HepG2 (cell line): ENCODE measurements around the gene ZFAND3. TPM values are rescaled to one million over a fixed set of nuclear protein-coding genes. Genes with fewer than 3 reads are reported as not detected.

Experiments used
- ATAC-seq: fragments of 200-7000 bp; cut with Tn5 transposase; 3 replicates; pipeline ENCODE4 v1.9.1; 2020; ENCODE audit warnings: mild to moderate bottlenecking, moderate library complexity
- BruUV-seq: library from RNA; stranded (reverse); fragments of 400-500 nt; replicated peaks from 2 replicates; lab custom pipeline; 2021; lab: Mats Ljungman, UMichigan
- CTCF ChIA-PET: fragments of 300-600 bp; formaldehyde crosslinking; extraction: SDS; loops from one replicate; lab custom pipeline; 2021; ENCODE audit warnings: low total read pairs, inconsistent platforms, low intra/inter-chr PET ratio; lab: Yijun Ruan, JAX
- POLR2A ChIA-PET: fragments of 350-600 bp; sonication (Branson Sonifier 250); formaldehyde crosslinking; loops from one replicate; lab custom pipeline; 2020; ENCODE audit warnings: antibody characterized with exemption, inconsistent platforms; lab: Yijun Ruan, JAX
- DNase-seq: peaks from one replicate; pipeline ENCODE4 v3.0.0-alpha.2; 2015; ENCODE audit warnings: low spot score
- FAIRE-seq: peaks from 3 replicates; lab custom pipeline; 2011; peaks lifted over from hg19 to GRCh38; lab: Jason Lieb, UNC
- H2AFZ ChIP-seq: one replicate; pipeline ENCODE4 v1.6.1; 2011; ENCODE audit warnings: low read length, inconsistent platforms
- H3K27ac ChIP-seq: fragments of 300-600 bp; 3 replicates; pipeline ENCODE4 v1.8.0; 2011; ENCODE audit warnings: mixed run types, mild to moderate bottlenecking, mixed read lengths, low read length, inconsistent platforms; ENCODE audit not compliant: insufficient read depth; ENCODE audit errors: extremely low read length
- H3K27me3 ChIP-seq, 2 experiments: fragments of 200-600 bp in 1 of 2; 2 replicates in 1 of 2; 3 replicates in 1 of 2; pipeline versions ENCODE4 v1.6.0 to v1.8.0; 2011; ENCODE audit warnings: low read length in 2 of 2, mild to moderate bottlenecking in 2 of 2, moderate library complexity in 2 of 2, inconsistent platforms in 1 of 2; ENCODE audit not compliant: insufficient read depth in 2 of 2, control insufficient read depth in 1 of 2
- H3K36me3 ChIP-seq, 2 experiments: fragments of 200-600 bp in 1 of 2; replicated peaks in 1 of 2; 2 replicates in 1 of 2; 3 replicates in 1 of 2; pipeline versions ENCODE4 v1.5.1 to v1.8.0; 2011; ENCODE audit warnings: low read length in 2 of 2, inconsistent platforms in 1 of 2; ENCODE audit not compliant: insufficient read depth in 2 of 2, control insufficient read depth in 1 of 2
- H3K4me1 ChIP-seq: 2 replicates; pipeline ENCODE4 v1.5.1; 2012; ENCODE audit warnings: low read length, inconsistent platforms; ENCODE audit not compliant: insufficient read depth
- H3K4me2 ChIP-seq: 2 replicates; pipeline ENCODE4 v1.6.0; 2011; ENCODE audit warnings: low read depth, low read length, inconsistent platforms
- H3K4me3 ChIP-seq, 3 experiments: fragments of 200-600 bp in 1 of 3; sonication (generic), shearing (Covaris generic) in 1 of 3; replicated peaks in 1 of 3; 2 replicates each; pipeline ENCODE4 v1.5.1; 2011 to 2016; ENCODE audit warnings: low read length in 3 of 3, inconsistent platforms in 2 of 3, low read depth in 2 of 3, mild to moderate bottlenecking in 2 of 3, control low read depth in 1 of 3, mixed read lengths in 1 of 3; ENCODE audit not compliant: insufficient read depth in 1 of 3
- H3K79me2 ChIP-seq: one replicate; pipeline ENCODE4 v1.6.1; 2011; ENCODE audit warnings: low read length, inconsistent platforms; ENCODE audit not compliant: insufficient read depth
- H3K9ac ChIP-seq: 2 replicates; pipeline ENCODE4 v1.6.0; 2011; ENCODE audit warnings: mild to moderate bottlenecking, low read depth, low read length, inconsistent platforms; ENCODE audit not compliant: insufficient read depth
- H3K9me3 ChIP-seq: 2 replicates; pipeline ENCODE4 v1.5.1; 2012; ENCODE audit warnings: mild to moderate bottlenecking, low read length
- H4K20me1 ChIP-seq: 2 replicates; pipeline ENCODE4 v1.6.0; 2011; ENCODE audit warnings: inconsistent platforms, mild to moderate bottlenecking, low read length, moderate library complexity; ENCODE audit not compliant: insufficient read depth
- ADNP ChIP-seq: sonication (generic); formaldehyde crosslinking; IDR thresholded peaks from 2 replicates; pipeline ENCODE4 v1.4.0; 2020; ENCODE audit warnings: missing genetic modification reagents
- IKZF4 ChIP-seq: sonication (generic); formaldehyde crosslinking; IDR thresholded peaks from 2 replicates; pipeline ENCODE4 v1.5.1; 2020; ENCODE audit warnings: borderline replicate concordance, mild to moderate bottlenecking, low read depth, missing genetic modification reagents; ENCODE audit errors: not compliant biosample characterization
- KDM1A ChIP-seq: IDR thresholded peaks from 2 replicates; pipeline ENCODE4 v1.6.1; 2016; ENCODE audit warnings: missing compliant biosample characterization
- RARA ChIP-seq: IDR thresholded peaks from 2 replicates; pipeline ENCODE4 v1.6.1; 2016; ENCODE audit warnings: missing genetic modification reagents, missing compliant biosample characterization
- RCOR2 ChIP-seq: IDR thresholded peaks from 2 replicates; pipeline ENCODE4 v1.6.1; 2016; ENCODE audit warnings: missing biosample characterization, missing genetic modification reagents
- ZKSCAN1 ChIP-seq: fragments of 150-350 bp; IDR thresholded peaks from 2 replicates; pipeline ENCODE4 v1.6.1; 2014; ENCODE audit warnings: low read length
- ZMYM3 ChIP-seq: sonication (generic); formaldehyde crosslinking; IDR thresholded peaks from 2 replicates; pipeline ENCODE4 v1.5.1; 2020; ENCODE audit warnings: mild to moderate bottlenecking, missing genetic modification reagents
- WGBS: methylation state at CpG from one replicate; pipeline ENCODE4 v1.1.6; 2017; ENCODE audit warnings: low lambda C conversion rate; 5-methylcytosine and 5-hydroxymethylcytosine counted together
- in situ Hi-C: cut with HindIII; loops from 2 replicates; pipeline ENCODE4 v1.10.0; 2017; ENCODE audit warnings: low pct_unique_long_range_greater_than_20kb; ENCODE audit not compliant: extremely low pct_ligation_motif_present
- intact Hi-C: fragments of 100-400 bp; cut with micrococcal nuclease; formaldehyde crosslinking; loops from one replicate; pipeline ENCODE4 v1.10.0; 2022; ENCODE audit not compliant: unreplicated experiment
- polyA plus RNA-seq, 8 experiments: library from polyadenylated mRNA; depleted of rRNA in 3 of 8; stranded (reverse) in 7 of 8; unstranded in 1 of 8; fragments of >200 nt; fragmentation: Illumina TruSeq in 4 of 8; extraction: Trizol in 4 of 8; gene quantifications; 2 replicates each; pipeline versions ENCODE4 v1.2.1 to v1.2.3, GENCODE V29; 2011 to 2016; ENCODE audit warnings: low read depth in 4 of 8, missing spikeins in 1 of 8, mixed read lengths in 1 of 8; ENCODE audit not compliant: insufficient read depth in 1 of 8
- total RNA-seq, 5 experiments: library from RNA; depleted of rRNA; stranded (reverse); fragments of >200 nt; fragmentation: Illumina TruSeq; extraction: Trizol; gene quantifications; 2 replicates each; pipeline ENCODE4 v1.2.3, GENCODE V29; 2016; ENCODE audit warnings: low read depth in 1 of 5

ZFAND3 gene
- total and polyA plus RNA-seq, 2 of the 13 experiments (the other 11 are each of a cell fraction or from before 2014, with no cell fraction given) = 16.4 to 17.1 TPM

DNA sequence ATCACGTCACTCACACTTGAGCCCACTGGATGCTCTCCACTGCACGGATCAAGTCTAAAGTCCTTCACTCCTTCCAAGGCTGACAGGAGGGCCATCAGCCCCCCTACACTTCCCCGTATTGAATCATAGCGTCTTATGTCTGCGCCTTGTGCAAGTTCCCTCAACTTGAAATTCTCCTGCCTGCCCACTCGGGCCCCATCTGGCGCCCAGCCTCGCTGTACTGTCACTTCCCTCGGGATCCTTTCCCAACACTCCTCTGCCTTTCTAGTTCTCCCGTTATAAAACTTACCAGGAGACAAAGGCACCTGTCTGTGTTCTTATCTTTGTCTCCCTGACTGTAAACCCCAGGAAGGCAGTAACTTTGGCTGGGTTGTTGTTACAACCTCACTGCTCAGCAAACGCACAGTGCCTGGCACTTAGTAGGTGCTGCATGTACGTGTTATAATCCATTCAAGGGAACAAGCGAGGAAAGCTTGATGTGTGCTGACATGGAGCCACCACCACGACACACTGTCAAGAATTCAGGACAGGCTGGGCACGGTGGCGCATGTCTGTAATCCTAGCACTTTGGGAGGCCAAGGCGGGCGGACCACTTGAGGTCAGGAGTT lies 33.8 kb upstream of the ZFAND3 start:
- Histone ChIP-seq H3K4me2 (peak overlapping the region; percentile 57), H3K27ac (no peak overlapping the region), H3K36me3 (no peaks in the 10 kb centered on the region)
- no TSS peak for BruUV-seq
- CTCF ChIA-PET = no interaction called here
- ATAC-seq = no peak
- TF ChIP-seq ZKSCAN1 (peak; percentile 82), RARA (CRISPR knock-in tag) (no peak)
- TF ChIP-seq, all 625 proteins: peak for 1
- Histone ChIP-seq H2AFZ (no peak overlapping the region), H4K20me1 (no peaks in the 10 kb centered on the region), H3K9ac (no peak overlapping the region), H3K4me1 (peaks cover 51% of the 10 kb centered on the region), H3K79me2 (no peaks in the 10 kb centered on the region), H3K27me3 (peaks cover 2 to 17% of the 10 kb centered on the region in 2 experiments; a peak in 4 of 5 replicates), H3K4me3 (peak overlapping the region in 1 of 3 experiments; percentile 29; a peak in 1 of 6 replicates), H3K9me3 (no peaks in the 10 kb centered on the region)
- FAIRE-seq = no peak
- intact Hi-C loops = no loop called here
- DNase-seq = no peak
- WGBS = 50% methylated on average over 18 of the region's 18 CpGs
- POLR2A ChIA-PET = interaction anchor here (1.1 kb wide), 1 partner anchor 33 kb away, joined by 5 read pairs; the partner anchor contains the start of gene ZFAND3
- in situ Hi-C loops = no loop called here

DNA sequence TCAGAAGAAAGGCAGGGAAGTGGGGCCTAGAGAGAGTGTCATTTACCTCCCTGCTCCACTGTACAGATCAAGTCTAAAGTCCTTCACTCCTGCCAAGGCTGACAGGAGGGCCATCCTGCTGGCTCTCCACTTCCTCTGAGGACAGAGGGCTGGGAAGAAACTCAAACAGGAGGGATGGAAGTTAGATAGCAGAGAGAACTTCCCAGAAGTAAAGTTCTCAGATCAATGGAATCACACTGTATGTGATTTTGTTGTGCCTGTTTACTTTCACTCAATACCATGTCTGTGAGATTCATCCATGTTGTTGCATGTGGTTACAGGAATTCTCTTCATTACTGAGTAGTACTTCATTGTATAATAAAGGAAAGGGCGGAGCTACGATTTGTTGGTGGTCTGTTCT lies 32.3 kb upstream of the ZFAND3 start:
- H3K9ac ChIP-seq = no peak overlapping the region
- H3K4me2 ChIP-seq = peak overlapping the region; percentile 28; the same call in 1 of the 2 replicates
- in situ Hi-C loops (no loop called here), intact Hi-C loops (no loop called here)
- BruUV-seq = no TSS peak
- H3K4me1 ChIP-seq = peaks cover 63% of the 10 kb centered on the region
- WGBS = 50% methylated on average over 2 of the region's 2 CpGs
- FAIRE-seq (no peak), DNase-seq (no peak), ATAC-seq (no peak)
- no peak overlapping the region for H3K27ac ChIP-seq
- H3K27me3 ChIP-seq = peaks cover 2 to 17% of the 10 kb centered on the region in 2 experiments; a peak in 4 of 5 replicates
- no peaks in the 10 kb centered on the region for H3K79me2 ChIP-seq
- H2AFZ ChIP-seq = no peak overlapping the region
- ChIA-PET CTCF (no interaction called here), POLR2A (interaction anchor here (2.8 kb wide), 1 partner anchor 32 kb away, joined by 10 read pairs; the partner anchor contains the start of gene ZFAND3)
- no peak for TF ChIP-seq IKZF4
- 0 out of 2 replicates have a peak, but pooled peaks have one; percentile 53 for TF ChIP-seq KDM1A (CRISPR knock-in tag)
- TF ChIP-seq ADNP = 0 out of 2 replicates have a peak, but pooled peaks have one; percentile 32
- peak; percentile 57; the same call in 1 of the 2 replicates for TF ChIP-seq RCOR2 (CRISPR knock-in tag)
- peak; percentile 90 for TF ChIP-seq ZMYM3 (CRISPR knock-in tag)
- no peaks in the 10 kb centered on the region for H3K36me3 ChIP-seq
- H3K9me3 ChIP-seq = no peaks in the 10 kb centered on the region
- H4K20me1 ChIP-seq = no peaks in the 10 kb centered on the region
- H3K4me3 ChIP-seq = no peak overlapping the region
